Activated CD4-positive, alpha-beta T cell treated with anti-CD3 and anti-CD28 coated beads, Interleukin-2, amount 10 ng/mL, durations not matched to agents 7 days and 5 days (primary cell): ENCODE results near the gene NOTUM. TPM values are rescaled to one million over a fixed set of nuclear protein-coding genes. Genes with fewer than 3 reads are reported as not detected.

Experiments
- CTCF ChIA-PET: fragments of 350-600 bp; sonication (Branson Sonifier 250); formaldehyde crosslinking; loops from one replicate; lab custom pipeline; 2021; ENCODE audit warnings: antibody characterized with exemption; lab: Charles Lee
- POLR2A ChIA-PET: fragments of 350-600 bp; sonication (Branson Sonifier 250); formaldehyde crosslinking; loops from one replicate; lab custom pipeline; 2021; ENCODE audit warnings: antibody characterized with exemption; lab: Charles Lee
- DNase-seq: peaks from one replicate; pipeline ENCODE4 v3.0.0-alpha.2; 2020
- H3K27ac Mint-ChIP-seq: one replicate; pipeline ENCODE4 v1.8.0; 2021; ENCODE audit warnings: mild to moderate bottlenecking, moderate library complexity, mixed read lengths
- H3K27me3 Mint-ChIP-seq: one replicate; pipeline ENCODE4 v1.8.0; 2021; ENCODE audit warnings: mixed read lengths
- H3K36me3 Mint-ChIP-seq: one replicate; pipeline ENCODE4 v1.8.0; 2021; ENCODE audit warnings: low read depth, mixed read lengths
- H3K4me1 Mint-ChIP-seq: one replicate; pipeline ENCODE4 v1.8.0; 2021; ENCODE audit warnings: mixed read lengths
- H3K4me3 Mint-ChIP-seq: one replicate; pipeline ENCODE4 v1.8.0; 2021; ENCODE audit warnings: mild to moderate bottlenecking, moderate library complexity, mixed read lengths
- H3K9me3 Mint-ChIP-seq: one replicate; pipeline ENCODE4 v1.8.0; 2021; ENCODE audit warnings: mixed read lengths
- total RNA-seq, 2 experiments: library from RNA; stranded (reverse); gene quantifications; one replicate each; pipeline ENCODE4 v1.2.3, GENCODE V29; 2021

The NOTUM gene
- total RNA-seq, 2 experiments from 2014 or later: 0.23 to 0.55 TPM

DNA sequence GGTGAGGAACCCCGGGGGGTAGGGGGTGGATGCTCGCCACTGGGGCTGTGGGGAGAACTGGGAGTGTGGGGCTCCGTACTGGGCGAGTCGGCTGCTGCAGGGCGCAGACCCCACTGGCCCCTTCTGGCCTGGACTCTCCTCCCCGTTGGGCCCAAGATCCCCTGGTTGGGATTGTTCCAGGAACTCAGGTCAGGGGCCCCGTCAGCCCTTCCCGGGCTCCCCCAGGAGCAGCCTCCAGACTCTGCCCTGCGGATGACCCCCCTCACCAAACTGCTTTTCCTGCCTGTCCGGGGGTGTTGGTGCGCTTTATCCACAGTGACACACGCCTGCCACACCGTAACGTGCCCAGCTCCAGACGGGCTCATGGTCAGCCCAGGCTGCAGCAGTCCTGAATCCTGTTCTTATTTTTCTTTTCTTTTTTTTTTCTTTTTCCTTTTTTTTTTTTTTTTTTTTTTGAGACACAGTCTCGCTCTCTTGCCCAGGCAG lies 40.6 kb upstream of the NOTUM start:
- no peak overlapping the region for H3K4me3 Mint-ChIP-seq
- POLR2A ChIA-PET: interaction anchor here (0.7 kb wide), 1 partner anchor 75 kb away, joined by 6 read pairs; no protein-coding TSS in a partner anchor
- CTCF ChIA-PET: no interaction called here

GRCh38 chr17:82000803-82001570 lies 40.0 kb upstream of the NOTUM start:
- ChIA-PET CTCF (no interaction called here), POLR2A (no interaction called here)
- Mint-ChIP-seq H3K4me3 (no peak overlapping the region), H3K27me3 (no peaks in the 10 kb centered on the region), H3K27ac (no peak overlapping the region), H3K36me3 (no peaks in the 10 kb centered on the region), H3K9me3 (no peaks in the 10 kb centered on the region), H3K4me1 (no peaks in the 10 kb centered on the region)
- DNase-seq: no peak

More for the DNA sequence above, 40.6 kb upstream of the NOTUM start:
- H3K36me3 Mint-ChIP-seq: no peaks in the 10 kb centered on the region
- H3K9me3 Mint-ChIP-seq: no peaks in the 10 kb centered on the region
- DNase-seq: no peak
- H3K4me1 Mint-ChIP-seq: no peaks in the 10 kb centered on the region
- no peak overlapping the region for H3K27ac Mint-ChIP-seq
- H3K27me3 Mint-ChIP-seq: no peaks in the 10 kb centered on the region

- ChIA-PET POLR2A (no interaction called here), CTCF (no interaction called here)
- H3K27ac Mint-ChIP-seq: no peak overlapping the region
- no peaks in the 10 kb centered on the region for H3K4me1 Mint-ChIP-seq
- no peaks in the 10 kb centered on the region for H3K36me3 Mint-ChIP-seq
- no peaks in the 10 kb centered on the region for H3K27me3 Mint-ChIP-seq
- no peaks in the 10 kb centered on the region for H3K9me3 Mint-ChIP-seq
- no peak for DNase-seq
- no peak overlapping the region for H3K4me3 Mint-ChIP-seq
Observed at GRCh38 chr17:81999976-82000802, 39.2 kb upstream of the NOTUM start.

GRCh38 chr17:81999587-81999975 lies 38.6 kb upstream of the NOTUM start:
- CTCF ChIA-PET: no interaction called here
- H3K4me3 Mint-ChIP-seq: no peak overlapping the region
- H3K27ac Mint-ChIP-seq: no peak overlapping the region
- no peak for DNase-seq
- no peaks in the 10 kb centered on the region for H3K36me3 Mint-ChIP-seq
- no peaks in the 10 kb centered on the region for H3K27me3 Mint-ChIP-seq
- H3K4me1 Mint-ChIP-seq: no peaks in the 10 kb centered on the region
- POLR2A ChIA-PET: no interaction called here
- H3K9me3 Mint-ChIP-seq: no peaks in the 10 kb centered on the region

DNA sequence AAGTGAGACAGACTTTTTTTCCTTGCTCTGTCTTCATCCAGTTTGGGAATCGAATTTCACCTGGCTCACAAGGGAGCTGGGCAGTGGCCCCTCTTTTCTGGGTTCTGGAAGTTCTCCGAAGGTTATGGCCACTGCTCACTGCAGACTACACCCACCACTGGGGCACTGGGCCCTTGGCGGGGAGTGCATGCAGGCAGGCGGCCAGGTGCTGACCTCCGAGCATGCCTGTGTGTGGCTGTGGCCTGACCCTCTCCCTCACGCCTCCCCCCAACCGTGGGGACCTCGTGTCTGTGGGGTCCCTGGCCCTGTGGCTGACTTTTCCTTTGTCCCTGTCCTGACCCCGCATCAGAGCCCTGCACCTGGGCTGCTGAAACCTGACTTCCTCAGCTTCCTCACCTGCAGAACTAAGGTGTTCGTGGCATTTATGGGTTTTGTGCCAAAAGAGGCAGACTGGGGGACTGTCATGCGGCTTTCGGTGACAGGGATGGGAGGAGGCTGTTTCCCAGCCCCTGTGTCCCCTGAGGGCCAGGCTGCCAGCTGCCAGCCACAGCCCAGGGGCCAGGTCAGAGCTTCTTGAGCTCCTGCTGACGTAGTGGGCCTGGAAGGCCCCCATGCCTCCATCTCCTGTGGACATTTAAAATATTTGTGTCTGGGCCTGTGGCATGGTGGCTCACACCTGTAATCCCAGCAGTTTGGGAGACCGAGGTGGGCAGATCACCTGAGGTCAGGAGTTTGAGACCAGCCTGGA lies 37.9 kb upstream of the NOTUM start:
- ChIA-PET POLR2A (no interaction called here), CTCF (interaction anchor here (0.5 kb wide), 1 partner anchor 13 kb away, joined by 3 read pairs; no protein-coding TSS in a partner anchor)
- no peak overlapping the region for H3K27ac Mint-ChIP-seq
- H3K36me3 Mint-ChIP-seq: no peaks in the 10 kb centered on the region
- no peak for DNase-seq
- H3K4me1 Mint-ChIP-seq: no peaks in the 10 kb centered on the region
- H3K27me3 Mint-ChIP-seq: no peaks in the 10 kb centered on the region
- H3K4me3 Mint-ChIP-seq: no peak overlapping the region
- H3K9me3 Mint-ChIP-seq: no peaks in the 10 kb centered on the region

DNA sequence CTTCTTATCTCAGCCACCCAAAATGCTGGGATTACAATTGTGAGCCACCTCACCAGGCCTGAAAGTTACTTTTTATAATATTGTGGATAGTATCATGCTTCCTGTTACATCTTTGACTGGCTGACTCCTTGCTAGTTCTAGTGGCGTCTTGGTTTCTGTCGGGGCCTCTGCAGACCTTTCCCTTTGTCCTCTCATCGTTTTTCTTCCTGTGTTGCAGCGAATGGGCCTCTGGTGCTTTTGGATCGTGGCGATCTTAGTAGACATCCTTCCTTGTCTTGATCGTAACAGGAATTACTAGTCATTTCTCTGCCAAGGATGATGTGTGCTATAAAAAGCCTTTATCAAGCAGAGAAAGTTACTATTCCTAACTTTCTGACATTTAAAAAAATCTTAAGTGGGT lies 37.2 kb upstream of the NOTUM start:
- ChIA-PET POLR2A (no interaction called here), CTCF (no interaction called here)
- no peaks in the 10 kb centered on the region for H3K36me3 Mint-ChIP-seq
- no peak overlapping the region for H3K4me3 Mint-ChIP-seq
- H3K9me3 Mint-ChIP-seq: no peaks in the 10 kb centered on the region
- H3K27ac Mint-ChIP-seq: no peak overlapping the region
- H3K4me1 Mint-ChIP-seq: no peaks in the 10 kb centered on the region
- DNase-seq: no peak
- H3K27me3 Mint-ChIP-seq: no peaks in the 10 kb centered on the region

GRCh38 chr17:81996757-81997441 lies 35.9 kb upstream of the NOTUM start:
- Mint-ChIP-seq H3K9me3 (no peaks in the 10 kb centered on the region), H3K27ac (no peak overlapping the region), H3K36me3 (no peaks in the 10 kb centered on the region), H3K27me3 (no peaks in the 10 kb centered on the region), H3K4me1 (no peaks in the 10 kb centered on the region), H3K4me3 (no peak overlapping the region)
- CTCF ChIA-PET: interaction anchor here (0.9 to 2.4 kb wide), 3 partner anchors 11 to 37 kb away, joined by 4 to 10 read pairs (median 6); no protein-coding TSS in a partner anchor
- POLR2A ChIA-PET: no interaction called here
- no peak for DNase-seq

DNA sequence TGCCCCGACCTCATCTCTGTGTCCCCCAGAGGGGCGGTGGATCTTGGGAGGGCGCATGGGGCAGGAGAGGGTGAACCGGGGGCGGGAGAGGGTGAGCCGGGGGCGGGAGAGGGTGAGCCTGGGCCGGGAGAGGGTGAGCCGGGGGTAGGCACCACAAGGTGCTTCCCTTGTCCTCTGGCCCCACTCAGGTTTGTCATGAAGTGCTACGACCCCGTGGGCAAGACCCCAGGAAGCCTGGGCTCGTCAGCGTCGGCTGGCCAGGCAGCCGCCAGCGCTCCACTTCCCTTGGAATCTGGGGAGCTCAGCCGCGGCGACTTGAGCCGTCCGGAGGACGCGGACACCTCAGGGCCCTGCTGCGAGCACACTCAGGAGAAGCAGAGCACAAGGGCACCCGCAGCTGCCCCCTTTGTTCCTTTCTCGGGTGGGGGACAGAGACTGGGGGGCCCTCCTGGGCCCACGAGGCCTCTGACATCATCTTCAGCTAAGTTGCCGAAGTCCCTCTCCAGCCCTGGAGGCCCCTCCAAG lies 35.3 kb upstream of the NOTUM start:
- Mint-ChIP-seq H3K27me3 (no peaks in the 10 kb centered on the region), H3K4me3 (no peak overlapping the region), H3K9me3 (no peaks in the 10 kb centered on the region), H3K4me1 (no peaks in the 10 kb centered on the region), H3K36me3 (no peaks in the 10 kb centered on the region), H3K27ac (no peak overlapping the region)
- ChIA-PET POLR2A (no interaction called here), CTCF (interaction anchor here (0.9 to 2.4 kb wide), 3 partner anchors 10 to 37 kb away, joined by 4 to 10 read pairs (median 6); no protein-coding TSS in a partner anchor)
- no peak for DNase-seq

GRCh38 chr17:81995463-81996231 lies 34.7 kb upstream of the NOTUM start:
- Mint-ChIP-seq H3K27ac (no peak overlapping the region), H3K9me3 (no peaks in the 10 kb centered on the region), H3K36me3 (no peaks in the 10 kb centered on the region), H3K27me3 (no peaks in the 10 kb centered on the region), H3K4me1 (peaks cover 2% of the 10 kb centered on the region), H3K4me3 (no peak overlapping the region)
- POLR2A ChIA-PET: no interaction called here
- CTCF ChIA-PET: interaction anchor here (2.4 kb wide), 1 partner anchor 36 kb away, joined by 10 read pairs; no protein-coding TSS in a partner anchor
- no peak for DNase-seq

- no peak overlapping the region for H3K4me3 Mint-ChIP-seq
- ChIA-PET CTCF (interaction anchor here (1.1 kb wide), 1 partner anchor 231 kb away, joined by 5 read pairs; no protein-coding TSS in a partner anchor), POLR2A (no interaction called here)
- no peaks in the 10 kb centered on the region for H3K27me3 Mint-ChIP-seq
- H3K36me3 Mint-ChIP-seq: no peaks in the 10 kb centered on the region
- no peak overlapping the region for H3K27ac Mint-ChIP-seq
- DNase-seq: no peak
- H3K9me3 Mint-ChIP-seq: no peaks in the 10 kb centered on the region
- H3K4me1 Mint-ChIP-seq: peaks cover 2% of the 10 kb centered on the region
Observed at GRCh38 chr17:81994593-81995462, 33.8 kb upstream of the NOTUM start.
